Activated CD8-positive, alpha-beta T cell treated with anti-CD3 and anti-CD28 coated beads for 36 hours (primary cell): ENCODE data around the gene ARL6IP6. TPM values are rescaled to one million over a fixed set of nuclear protein-coding genes. Genes with fewer than 3 reads are reported as not detected.
"Not testable (repeated sequence)": the region's sequence is repeated elsewhere in the genome, so short reads cannot be mapped to it uniquely, and the experiment has no call there.

Experiments
- ATAC-seq: fragments of 200-7000 bp; cut with Tn5 transposase; one replicate; pipeline ENCODE4 v1.10.0; 2021; ENCODE audit warnings: mild to moderate bottlenecking, moderate library complexity
- CTCF ChIA-PET: fragments of 350-600 bp; sonication (Branson Sonifier 250); formaldehyde crosslinking; loops from one replicate; lab custom pipeline; 2021; ENCODE audit warnings: antibody characterized with exemption; lab: Charles Lee
- POLR2A ChIA-PET: fragments of 350-600 bp; sonication (Branson Sonifier 250); formaldehyde crosslinking; loops from one replicate; lab custom pipeline; 2021; ENCODE audit warnings: antibody characterized with exemption; lab: Charles Lee
- DNase-seq: peaks from one replicate; pipeline ENCODE4 v3.0.0-alpha.2; 2020
- H3K27ac Mint-ChIP-seq: one replicate; pipeline ENCODE4 v1.8.0; 2021; ENCODE audit warnings: mild to moderate bottlenecking, mixed read lengths
- H3K27me3 Mint-ChIP-seq: one replicate; pipeline ENCODE4 v1.8.0; 2021; ENCODE audit warnings: mixed read lengths
- H3K36me3 Mint-ChIP-seq: one replicate; pipeline ENCODE4 v1.8.0; 2021; ENCODE audit warnings: low read depth, mixed read lengths
- H3K4me1 Mint-ChIP-seq: one replicate; pipeline ENCODE4 v1.8.0; 2021; ENCODE audit warnings: low read depth, mixed read lengths
- H3K4me3 Mint-ChIP-seq: one replicate; pipeline ENCODE4 v1.8.0; 2021; ENCODE audit warnings: mild to moderate bottlenecking, moderate library complexity, mixed read lengths
- H3K9me3 Mint-ChIP-seq: one replicate; pipeline ENCODE4 v1.8.0; 2021; ENCODE audit warnings: mixed read lengths
- CTCF ChIP-seq: fragments of 200-600 bp; IDR thresholded peaks from one replicate; pipeline ENCODE4 v1.8.0; 2022; ENCODE audit warnings: antibody characterized with exemption, mild to moderate bottlenecking
- intact Hi-C: fragments of 100-400 bp; cut with micrococcal nuclease; formaldehyde crosslinking; loops from one replicate; pipeline ENCODE4 v1.10.0; 2022
- total RNA-seq, 2 experiments: library from RNA; stranded (reverse); gene quantifications; one replicate each; pipeline ENCODE4 v1.2.3, GENCODE V29; 2021

Gene ARL6IP6
- total RNA-seq, 2 experiments from 2014 or later: 21.0 to 29.8 TPM

- H3K36me3 Mint-ChIP-seq: peaks cover 30% of the 10 kb centered on the region
Measured at GRCh38 chr2:152755029-152755428, 36.6 kb downstream of the ARL6IP6 start.

GRCh38 chr2:152759290-152760072 lies 41.1 kb downstream of the ARL6IP6 start:
- TF ChIP-seq CTCF: no peak
- peaks cover 13% of the 10 kb centered on the region for H3K36me3 Mint-ChIP-seq
- H3K9me3 Mint-ChIP-seq: no peaks in the 10 kb centered on the region
- no peak overlapping the region for H3K27ac Mint-ChIP-seq
- CTCF ChIA-PET: no interaction called here
- H3K4me1 Mint-ChIP-seq: no peaks in the 10 kb centered on the region
- no peak overlapping the region for H3K4me3 Mint-ChIP-seq
- intact Hi-C loops: no loop called here
- no peak for DNase-seq
- no peaks in the 10 kb centered on the region for H3K27me3 Mint-ChIP-seq
- POLR2A ChIA-PET: no interaction called here
- ATAC-seq: no peak

More at GRCh38 chr2:152755029-152755428, 36.6 kb downstream of the ARL6IP6 start:
- peak; percentile 34 for TF ChIP-seq CTCF
- DNase-seq (peak; percentile 13), ATAC-seq (no peak)
- intact Hi-C loops: no loop called here
- Mint-ChIP-seq H3K4me1 (peaks cover 2% of the 10 kb centered on the region), H3K4me3 (no peak overlapping the region), H3K27ac (no peak overlapping the region), H3K27me3 (no peaks in the 10 kb centered on the region), H3K9me3 (no peaks in the 10 kb centered on the region)
- POLR2A ChIA-PET: no interaction called here
- CTCF ChIA-PET: interaction anchor here (1.6 kb wide), 1 partner anchor 12 kb away, joined by 4 read pairs; no protein-coding TSS in a partner anchor

GRCh38 chr2:152761214-152761613 lies 42.8 kb downstream of the ARL6IP6 start:
- Mint-ChIP-seq H3K4me3 (no peak overlapping the region), H3K9me3 (no peaks in the 10 kb centered on the region), H3K36me3 (peaks cover 8% of the 10 kb centered on the region), H3K27ac (no peak overlapping the region), H3K27me3 (no peaks in the 10 kb centered on the region), H3K4me1 (no peaks in the 10 kb centered on the region)
- intact Hi-C loops: no loop called here
- ChIA-PET CTCF (no interaction called here), POLR2A (no interaction called here)
- no peak for ATAC-seq
- no peak for TF ChIP-seq CTCF
- DNase-seq: no peak

GRCh38 chr2:152762202-152762601 lies 43.8 kb downstream of the ARL6IP6 start:
- ATAC-seq (no peak), DNase-seq (no peak)
- intact Hi-C loops: no loop called here
- H3K4me1 Mint-ChIP-seq: no peaks in the 10 kb centered on the region
- H3K27me3 Mint-ChIP-seq: no peaks in the 10 kb centered on the region
- POLR2A ChIA-PET: no interaction called here
- CTCF ChIA-PET: no interaction called here
- H3K27ac Mint-ChIP-seq: no peak overlapping the region
- H3K9me3 Mint-ChIP-seq: no peaks in the 10 kb centered on the region
- no peak for TF ChIP-seq CTCF
- H3K4me3 Mint-ChIP-seq: no peak overlapping the region
- peaks cover 2% of the 10 kb centered on the region for H3K36me3 Mint-ChIP-seq

GRCh38 chr2:152763208-152763607 lies 44.8 kb downstream of the ARL6IP6 start:
- DNase-seq, intact Hi-C loops, H3K4me3 Mint-ChIP-seq, H3K9me3 Mint-ChIP-seq, H3K36me3 Mint-ChIP-seq, H3K27me3 Mint-ChIP-seq, ATAC-seq, POLR2A ChIA-PET, H3K4me1 Mint-ChIP-seq, H3K27ac Mint-ChIP-seq, CTCF ChIA-PET: not testable (repeated sequence)
